HG02870 (cell line): ENCODE results near the gene DMBX1.
A peak's percentile ranks its signal among the peaks of the same experiment; 100 is the strongest.

ENCODE experiments used
- ATAC-seq: cut with Tn5 transposase; IDR thresholded peaks from one replicate; pipeline ENCODE4 v1.9.1; 2021; ENCODE audit warnings: mild to moderate bottlenecking, moderate library complexity; ENCODE audit not compliant: unreplicated experiment

The DMBX1 gene

DNA sequence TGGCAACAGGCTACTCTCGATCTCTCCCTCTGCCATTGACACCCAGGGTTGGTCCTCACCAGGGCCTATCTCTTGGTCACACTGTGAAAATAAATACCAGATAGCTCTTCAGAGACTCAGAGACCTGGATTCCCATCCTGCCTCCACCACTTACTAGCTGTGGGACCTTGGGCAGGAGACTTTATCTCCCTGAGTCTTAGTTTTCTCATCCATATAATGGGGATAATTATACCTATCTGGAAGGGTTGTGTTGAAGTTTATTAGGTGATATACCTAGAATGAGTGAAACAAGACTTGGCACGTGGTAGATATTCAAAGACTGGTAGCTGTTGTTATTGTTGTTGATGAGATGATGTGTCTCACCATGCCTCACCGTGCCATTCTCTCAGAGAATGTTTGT, 7.4 kb downstream of the DMBX1 start:
- ATAC-seq = no peak

- no peak for ATAC-seq
These were observed 8.0 kb downstream of the DMBX1 start for GRCh38 chr1:46497665-46498064.

DNA sequence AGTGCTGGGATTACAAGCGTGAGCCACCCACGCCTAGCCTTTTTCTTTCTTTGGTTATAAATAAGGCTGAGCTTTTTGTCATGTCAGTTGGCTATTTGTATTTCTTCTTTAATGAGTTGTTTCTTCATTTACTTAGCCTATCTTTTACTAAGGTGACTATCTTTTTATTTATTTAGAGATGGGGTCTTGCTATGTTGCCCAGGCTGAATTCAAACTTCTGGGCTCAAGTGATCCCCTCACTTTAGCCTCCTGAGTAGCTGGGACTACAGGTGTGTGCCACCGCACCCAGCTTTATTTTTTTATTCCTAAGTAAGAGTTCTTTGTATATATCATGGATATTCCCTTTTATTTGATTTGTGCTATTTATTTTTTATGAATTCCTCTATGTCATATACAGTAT, 11.9 kb downstream of the DMBX1 start:
- no peak for ATAC-seq

GRCh38 chr1:46503421-46503820, 13.8 kb downstream of the DMBX1 start:
- ATAC-seq = no peak

DNA sequence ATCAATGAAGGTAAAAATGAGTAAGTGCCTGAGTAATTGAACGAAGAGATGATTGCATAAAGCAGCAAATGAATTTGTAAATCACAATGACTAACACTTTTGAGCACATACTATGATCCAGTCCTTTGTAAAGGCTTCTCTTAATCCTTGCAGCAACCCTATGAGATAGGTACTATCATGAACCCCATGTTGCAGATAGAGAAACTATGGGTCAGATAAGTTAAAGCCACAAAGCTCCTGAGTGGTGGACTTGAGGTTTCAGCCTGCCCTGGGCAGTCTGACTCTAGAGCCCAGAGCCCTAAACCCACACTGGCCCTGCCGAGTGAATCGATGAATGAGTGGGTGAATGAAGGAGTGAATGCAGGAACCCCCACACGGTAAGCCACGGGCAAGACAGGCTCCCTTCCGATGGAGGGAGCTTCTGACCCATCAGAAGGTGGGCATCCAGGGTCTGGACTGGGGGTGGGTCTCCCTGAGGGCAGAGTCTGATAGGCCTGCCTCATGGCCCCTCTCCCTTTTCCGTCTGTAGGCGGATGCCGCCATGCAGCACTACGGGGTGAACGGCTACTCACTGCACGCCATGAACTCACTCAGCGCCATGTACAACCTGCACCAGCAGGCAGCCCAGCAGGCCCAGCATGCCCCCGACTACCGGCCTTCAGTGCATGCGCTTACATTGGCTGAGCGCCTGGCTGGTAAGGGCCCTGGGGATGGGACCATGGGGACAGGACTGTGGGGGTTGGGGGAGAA, 17.0 kb downstream of the DMBX1 start:
- no peak for ATAC-seq

- no peak for ATAC-seq
These were observed 19.1 kb downstream of the DMBX1 start for GRCh38 chr1:46508757-46509156.

- ATAC-seq = no peak
These were observed 20.8 kb downstream of the DMBX1 start for GRCh38 chr1:46510341-46510997.

GRCh38 chr1:46510998-46511365, 21.3 kb downstream of the DMBX1 start:
- no peak for ATAC-seq

- no peak for ATAC-seq
These were observed 22.6 kb downstream of the DMBX1 start for GRCh38 chr1:46512135-46512791.

GRCh38 chr1:46512792-46513190, 23.2 kb downstream of the DMBX1 start:
- ATAC-seq = no peak

DNA sequence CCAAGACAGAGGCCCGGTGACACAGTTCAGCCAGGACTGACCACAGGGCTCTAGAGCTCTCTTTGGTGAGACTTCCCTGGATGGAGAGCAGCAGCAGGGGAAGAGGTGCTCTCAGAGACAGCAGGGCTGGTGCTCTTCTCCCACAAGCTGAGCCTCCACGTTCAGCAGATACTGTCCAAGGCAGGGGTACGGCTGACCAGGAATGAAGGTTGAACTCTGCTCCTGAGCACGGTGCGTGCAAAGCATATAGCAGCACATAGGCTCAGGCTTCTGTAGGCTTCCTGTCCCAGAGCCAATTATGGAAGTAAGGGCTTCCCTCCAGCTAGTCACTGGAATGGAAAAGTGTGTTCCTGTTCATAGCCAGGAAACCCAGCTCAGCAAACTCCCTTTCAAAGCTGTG, 23.9 kb downstream of the DMBX1 start:
- ATAC-seq = no peak

- ATAC-seq = no peak
These were observed 25.9 kb downstream of the DMBX1 start for GRCh38 chr1:46515576-46515975.

DNA sequence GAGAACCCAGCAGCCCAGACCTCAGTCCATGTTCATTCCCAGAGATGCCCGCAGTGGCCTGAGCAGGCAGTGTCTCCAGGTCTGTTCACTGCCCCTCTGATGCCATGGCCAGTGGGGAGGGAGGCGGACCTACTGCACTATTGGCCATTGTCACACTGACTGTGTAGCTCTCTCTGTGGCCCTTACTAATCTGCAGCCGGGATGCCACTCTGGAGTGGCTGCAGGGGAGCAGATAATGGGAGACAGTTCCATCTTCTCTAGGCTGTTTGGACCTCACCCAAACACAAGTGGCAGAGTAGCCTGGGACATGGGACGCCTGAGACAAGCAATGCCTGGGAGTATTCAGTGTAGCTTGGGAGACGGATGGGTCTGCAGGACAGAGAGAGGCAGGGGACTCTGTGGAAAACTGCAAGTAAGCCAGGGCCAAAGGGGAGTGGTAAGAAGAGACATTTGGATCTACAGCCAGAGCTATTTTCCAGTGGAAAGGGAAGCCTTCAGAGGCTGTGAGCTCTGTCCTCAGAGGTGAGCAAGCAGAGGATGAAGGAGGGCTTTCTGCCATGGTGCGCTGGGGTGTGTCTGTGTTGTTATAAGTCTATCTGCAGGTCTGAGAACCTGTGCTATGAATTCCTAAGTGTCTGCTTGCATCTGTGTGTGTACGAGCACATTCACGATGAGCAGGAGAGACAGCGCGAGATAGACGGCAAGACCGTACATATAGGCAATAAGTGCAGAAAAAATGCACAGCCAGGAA, 26.7 kb downstream of the DMBX1 start:
- ATAC-seq = no peak

DNA sequence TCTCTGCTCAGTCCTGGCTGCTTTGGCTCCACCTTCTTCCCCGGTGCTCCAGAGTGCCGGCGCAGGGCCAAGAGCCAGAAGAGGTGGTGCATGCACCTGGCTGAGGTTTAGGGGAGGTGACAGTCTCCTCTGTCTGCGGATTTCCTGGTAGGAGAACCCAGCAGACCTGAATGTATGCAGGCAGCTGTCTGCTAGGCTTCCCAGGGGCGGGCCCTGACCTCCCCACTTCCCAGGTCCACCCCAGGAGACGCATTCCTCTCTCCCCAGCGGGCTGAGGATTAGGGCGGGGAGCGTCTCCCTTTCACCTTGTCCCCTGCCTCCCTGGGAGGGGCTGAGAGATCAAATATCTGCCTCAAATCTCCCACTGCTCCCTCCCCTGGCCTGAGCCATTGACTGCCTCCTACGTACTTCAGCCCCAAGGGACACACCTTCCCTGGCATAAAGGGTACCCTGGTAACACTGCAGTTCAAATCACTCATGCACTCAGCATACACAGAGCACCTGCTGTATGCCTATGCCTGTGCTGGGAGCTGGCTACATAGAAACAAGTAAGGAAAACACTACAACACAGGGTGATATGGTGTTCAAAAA, 27.5 kb downstream of the DMBX1 start:
- no peak for ATAC-seq

DNA sequence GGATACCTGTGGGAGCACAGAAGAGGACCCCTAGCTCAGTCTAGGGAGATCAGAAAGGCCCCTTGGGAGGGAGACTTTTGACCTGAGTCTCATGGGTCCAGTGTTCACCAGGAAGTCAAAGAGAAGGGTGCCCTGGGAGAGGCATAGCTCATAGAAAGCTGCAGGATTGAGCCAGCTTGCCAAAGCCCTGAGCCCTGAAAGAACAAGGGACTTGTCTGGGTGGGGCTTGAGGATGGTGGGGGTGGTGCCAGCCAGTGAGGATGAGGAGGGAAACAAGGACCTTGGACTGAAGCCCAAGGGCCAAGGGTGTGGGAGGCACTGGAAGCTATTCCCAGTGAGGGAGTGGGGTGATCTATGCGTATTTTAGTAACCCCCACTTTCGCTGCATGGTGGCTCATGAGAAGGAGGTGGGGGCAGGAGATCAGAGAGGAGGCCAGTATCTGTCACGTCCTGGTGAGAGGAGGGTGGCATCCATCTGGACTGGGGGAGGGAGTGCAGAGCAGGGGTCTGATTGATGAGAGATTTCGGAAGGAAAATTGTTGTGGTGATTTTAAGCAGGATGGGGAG, 28.4 kb downstream of the DMBX1 start:
- ATAC-seq = no peak

DNA sequence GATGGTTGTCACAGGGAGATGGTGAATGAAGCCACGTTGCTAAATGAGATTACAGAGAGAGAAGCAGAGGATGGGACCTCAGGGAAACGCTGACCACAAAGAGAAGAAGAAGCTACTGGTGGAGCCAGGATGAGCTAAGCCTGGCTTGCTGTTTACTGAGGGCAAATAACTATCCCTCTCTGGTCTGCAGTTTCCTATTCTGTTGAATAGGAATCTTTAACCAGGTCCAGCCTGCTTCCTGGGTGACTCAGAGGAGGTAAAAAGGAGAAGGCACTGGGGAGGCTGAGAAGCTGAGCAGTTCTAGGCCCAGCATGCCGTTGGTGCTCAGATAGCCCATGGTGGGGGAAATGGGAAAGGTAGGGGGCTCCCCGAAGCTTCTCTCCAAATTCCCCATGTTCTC, 29.6 kb downstream of the DMBX1 start:
- ATAC-seq = no peak

DNA sequence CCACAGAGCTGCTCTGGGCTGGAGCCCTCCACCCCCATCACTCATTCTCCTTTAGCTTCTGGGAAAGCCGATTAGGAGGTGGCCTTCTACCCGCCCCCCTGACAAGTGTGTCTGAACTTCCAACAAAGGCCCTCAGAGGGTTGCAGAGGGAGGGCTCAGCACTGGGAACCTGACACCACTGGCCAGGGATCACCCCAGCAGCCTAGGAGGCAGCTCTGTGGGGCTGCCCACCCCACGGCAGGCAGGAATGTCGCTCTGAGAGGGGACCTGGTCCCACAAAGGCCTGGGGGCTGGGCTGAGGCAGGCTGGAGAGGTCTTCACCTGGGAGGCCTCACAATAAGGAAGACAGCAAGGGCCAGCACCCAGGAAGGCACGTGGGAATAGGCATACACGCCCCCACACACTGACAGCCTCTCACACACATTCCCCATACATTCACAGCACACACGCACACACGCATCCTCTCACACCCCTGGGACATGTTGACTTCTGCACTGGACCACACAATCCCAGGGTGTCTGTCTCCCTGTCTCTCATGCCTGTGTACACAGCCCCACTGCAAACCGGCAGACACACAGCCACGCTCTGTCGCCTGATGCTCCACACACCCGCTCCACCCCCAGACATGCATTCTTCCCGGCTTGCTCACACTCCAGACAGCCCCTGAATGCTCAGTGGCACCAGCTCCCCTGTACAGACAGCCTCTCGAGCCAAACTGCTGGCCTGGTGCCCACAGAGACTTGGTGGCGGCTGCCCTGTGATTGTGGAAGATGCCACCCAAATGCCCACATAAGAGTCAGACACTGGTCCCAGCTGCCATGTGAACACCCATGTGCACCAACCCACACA, 30.7 kb downstream of the DMBX1 start:
- no peak for ATAC-seq

DNA sequence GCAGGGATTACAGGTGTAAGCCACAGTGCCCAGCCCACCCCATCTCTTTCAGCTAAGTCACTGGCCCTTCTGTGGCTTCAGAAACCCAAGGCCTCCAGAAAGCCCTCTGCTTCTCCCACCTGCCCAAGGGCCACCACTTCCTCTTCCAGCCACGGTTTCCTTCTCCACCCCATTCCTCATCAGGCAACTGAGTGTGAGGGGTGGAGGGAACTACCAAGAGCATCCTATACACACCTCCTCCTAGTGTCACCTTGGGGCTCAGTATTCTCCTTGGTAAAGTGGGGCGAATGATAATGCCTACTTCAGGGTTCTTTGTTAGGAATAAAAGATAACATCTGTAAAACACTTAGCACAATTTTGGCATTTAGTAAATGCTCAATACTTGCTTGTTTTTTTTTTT, 31.8 kb downstream of the DMBX1 start:
- ATAC-seq = no peak

GRCh38 chr1:46522184-46522968, 32.7 kb downstream of the DMBX1 start:
- ATAC-seq = peak; percentile 41
